LNCAP (cell line): ENCODE measurements around the gene MYO1E.

Experiments
- TF ChIP-seq, protein P1 (sequence below): fragments of 450-650 bp; IDR thresholded peaks from 2 replicates; pipeline ENCODE4 v1.5.1; 2017; ENCODE audit warnings: mild to moderate bottlenecking

The MYO1E gene

DNA sequence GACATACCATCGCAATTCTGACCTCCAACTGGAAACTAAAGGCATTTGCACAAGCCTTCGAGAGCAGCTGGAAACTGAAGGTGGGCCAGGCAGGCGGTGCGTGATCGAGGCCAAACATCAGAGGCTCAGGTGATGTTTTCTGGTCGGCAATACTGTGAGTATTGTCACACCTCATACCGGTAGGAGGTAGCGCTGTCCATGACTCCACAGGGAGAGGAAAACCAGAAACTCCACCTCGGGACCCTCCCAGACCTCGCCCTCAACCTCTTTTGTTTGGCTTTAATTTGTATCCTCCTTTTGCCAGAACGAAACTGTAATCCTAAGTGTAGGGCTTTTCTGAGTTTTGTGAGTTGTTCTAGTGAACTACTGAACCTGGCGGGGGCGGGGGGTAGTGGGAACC is 122.4 kb downstream of the MYO1E start:
- TF ChIP-seq, protein P1, sequence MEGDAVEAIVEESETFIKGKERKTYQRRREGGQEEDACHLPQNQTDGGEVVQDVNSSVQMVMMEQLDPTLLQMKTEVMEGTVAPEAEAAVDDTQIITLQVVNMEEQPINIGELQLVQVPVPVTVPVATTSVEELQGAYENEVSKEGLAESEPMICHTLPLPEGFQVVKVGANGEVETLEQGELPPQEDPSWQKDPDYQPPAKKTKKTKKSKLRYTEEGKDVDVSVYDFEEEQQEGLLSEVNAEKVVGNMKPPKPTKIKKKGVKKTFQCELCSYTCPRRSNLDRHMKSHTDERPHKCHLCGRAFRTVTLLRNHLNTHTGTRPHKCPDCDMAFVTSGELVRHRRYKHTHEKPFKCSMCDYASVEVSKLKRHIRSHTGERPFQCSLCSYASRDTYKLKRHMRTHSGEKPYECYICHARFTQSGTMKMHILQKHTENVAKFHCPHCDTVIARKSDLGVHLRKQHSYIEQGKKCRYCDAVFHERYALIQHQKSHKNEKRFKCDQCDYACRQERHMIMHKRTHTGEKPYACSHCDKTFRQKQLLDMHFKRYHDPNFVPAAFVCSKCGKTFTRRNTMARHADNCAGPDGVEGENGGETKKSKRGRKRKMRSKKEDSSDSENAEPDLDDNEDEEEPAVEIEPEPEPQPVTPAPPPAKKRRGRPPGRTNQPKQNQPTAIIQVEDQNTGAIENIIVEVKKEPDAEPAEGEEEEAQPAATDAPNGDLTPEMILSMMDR, result no peak

DNA sequence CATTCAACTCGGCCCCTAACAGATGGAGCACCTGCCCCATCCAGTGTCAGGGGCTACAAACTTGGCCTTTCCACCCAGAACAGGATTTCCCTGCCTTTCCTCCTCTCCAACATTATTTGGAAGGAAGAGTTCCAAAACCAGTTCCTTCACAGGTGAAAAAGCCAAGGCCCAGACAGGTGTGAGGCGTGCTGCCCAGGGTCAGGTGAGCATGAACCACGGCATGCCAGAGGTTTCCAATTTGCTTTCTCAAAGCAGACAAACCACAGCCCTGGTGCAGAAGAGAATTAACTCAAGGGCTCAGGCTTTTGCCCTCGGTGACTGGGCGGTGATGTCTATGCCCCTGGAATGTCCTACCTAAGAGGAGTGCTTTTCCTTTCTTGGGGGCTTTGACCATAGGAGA is 122.9 kb downstream of the MYO1E start:
- TF ChIP-seq, protein P1, result no peak

DNA sequence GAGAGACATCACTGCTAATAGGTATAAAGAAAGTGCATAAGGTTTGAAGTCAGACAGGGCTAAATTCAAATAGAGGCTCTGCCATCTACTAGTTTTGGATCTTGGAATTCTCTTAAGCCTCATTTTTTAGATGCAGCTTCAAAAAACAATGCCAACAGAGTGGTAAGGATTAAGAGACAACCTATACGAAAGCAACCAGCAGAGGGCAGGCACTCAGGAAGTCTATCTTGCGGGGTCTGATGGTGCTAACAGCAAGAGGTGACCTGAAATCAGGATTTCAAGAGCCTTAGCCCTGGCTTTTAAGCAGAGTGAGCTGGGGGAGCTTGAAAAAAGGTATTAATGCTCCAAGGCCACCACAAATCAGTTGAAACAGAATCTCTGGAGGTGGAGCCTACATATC is 125.3 kb downstream of the MYO1E start:
- TF ChIP-seq, protein P1, result peak; percentile 65

DNA sequence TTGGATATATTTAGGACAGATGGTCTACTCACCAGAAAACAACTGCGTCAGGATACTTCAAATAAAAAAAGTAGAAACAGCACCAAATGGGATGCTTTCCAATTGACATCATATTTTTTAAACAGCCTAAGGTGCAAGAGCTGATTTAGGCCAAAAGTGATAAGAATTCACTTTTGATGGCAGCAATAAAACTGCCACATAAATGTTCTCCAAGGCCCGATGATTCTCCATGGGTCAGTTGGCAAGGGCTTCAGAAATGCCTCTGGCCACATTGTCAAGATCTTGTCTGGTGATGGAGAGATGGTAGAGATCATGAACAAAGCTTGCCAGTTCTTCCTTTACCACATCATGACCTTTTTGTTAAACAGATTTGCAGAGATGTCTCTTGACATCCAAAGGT is 127.1 kb downstream of the MYO1E start:
- TF ChIP-seq, protein P1, result no peak

DNA sequence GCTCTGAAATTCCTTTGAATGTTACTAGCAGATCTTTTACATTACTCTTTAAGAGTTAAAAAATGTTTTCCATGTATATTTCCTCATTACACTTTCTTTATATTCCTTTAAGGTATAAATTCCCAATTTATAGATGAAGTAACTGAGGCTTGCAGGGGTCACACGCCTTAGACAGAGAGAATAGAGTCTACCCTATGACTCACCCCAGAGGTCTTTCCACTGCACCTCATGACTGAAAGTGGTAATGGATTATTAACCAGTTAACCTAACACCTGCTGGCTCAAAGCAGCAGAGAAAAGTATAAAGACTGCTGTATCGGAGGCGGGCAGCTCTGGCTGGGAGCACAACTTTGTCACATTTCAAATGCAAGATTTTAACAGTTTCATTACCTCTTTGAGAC is 128.3 kb downstream of the MYO1E start:
- TF ChIP-seq, protein P1, result no peak

DNA sequence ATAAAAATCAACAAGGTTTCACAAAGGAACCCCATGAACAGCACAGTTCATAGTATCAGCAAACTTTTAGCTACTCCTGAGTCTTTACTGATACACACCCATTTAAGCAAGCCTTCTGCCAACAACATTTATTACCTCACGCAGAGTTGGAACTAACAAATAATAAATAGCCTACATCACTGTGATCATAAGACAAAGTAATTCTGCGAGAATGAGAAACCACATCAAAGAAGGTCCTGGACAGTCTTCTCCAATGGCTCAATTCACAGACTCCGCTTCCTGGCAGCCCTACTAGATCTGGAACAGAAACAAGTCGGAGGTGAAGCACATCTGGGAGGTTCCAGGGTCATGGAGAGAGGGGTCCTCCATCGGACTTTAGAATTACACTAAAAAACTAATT is 129.0 kb downstream of the MYO1E start:
- TF ChIP-seq, protein P1, result no peak

DNA sequence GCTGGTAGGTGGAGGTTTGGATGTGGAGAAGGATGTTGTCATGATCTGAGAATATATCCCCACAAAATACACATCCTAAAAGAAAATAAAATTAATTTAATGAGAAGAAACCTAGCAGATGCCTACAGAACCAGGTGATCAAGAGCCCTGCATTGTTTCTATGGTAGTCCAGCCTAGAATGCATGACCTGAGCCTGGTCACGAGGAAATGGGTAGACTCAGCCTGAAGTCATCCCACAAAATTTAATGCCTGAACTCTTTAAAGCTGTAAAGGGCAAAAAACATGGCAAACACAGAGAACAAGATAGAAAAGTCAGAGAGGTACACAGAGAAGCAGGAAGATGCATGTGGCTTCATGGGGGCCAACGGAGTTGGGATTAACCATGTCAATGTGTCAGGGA is 130.0 kb downstream of the MYO1E start:
- TF ChIP-seq, protein P1, result no peak

DNA sequence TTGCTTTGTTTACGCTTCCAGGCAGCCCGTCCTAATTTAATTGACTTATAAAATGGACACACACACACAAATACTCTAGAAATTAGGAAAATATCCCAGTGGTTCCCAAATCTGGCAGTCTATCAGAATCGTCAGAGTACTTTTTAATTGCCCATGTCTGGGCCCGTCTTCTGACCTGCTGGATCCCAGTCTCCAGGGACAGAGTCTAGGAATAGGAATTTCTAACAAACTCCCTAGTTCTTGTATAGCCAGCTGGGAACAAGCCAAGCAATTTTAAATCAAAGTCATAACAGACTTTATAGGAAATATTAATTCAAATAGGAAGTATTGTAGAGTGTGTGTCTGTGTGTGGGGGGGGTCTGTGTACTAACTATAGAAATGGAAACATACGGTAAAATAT is 132.6 kb downstream of the MYO1E start:
- TF ChIP-seq, protein P1, result no peak
